SHP77 treated with DMSO at 0.1 percent for 48 hours (cell line): ENCODE results near the gene FOXO3B.
"Not testable (repeated sequence)": the region's sequence is repeated elsewhere in the genome, so short reads cannot be mapped to it uniquely, and the experiment has no call there.

Experiments
- DNase-seq: peaks from one replicate; lab custom pipeline; 2025; lab: John Stamatoyannopoulos, UW

The FOXO3B gene

DNA sequence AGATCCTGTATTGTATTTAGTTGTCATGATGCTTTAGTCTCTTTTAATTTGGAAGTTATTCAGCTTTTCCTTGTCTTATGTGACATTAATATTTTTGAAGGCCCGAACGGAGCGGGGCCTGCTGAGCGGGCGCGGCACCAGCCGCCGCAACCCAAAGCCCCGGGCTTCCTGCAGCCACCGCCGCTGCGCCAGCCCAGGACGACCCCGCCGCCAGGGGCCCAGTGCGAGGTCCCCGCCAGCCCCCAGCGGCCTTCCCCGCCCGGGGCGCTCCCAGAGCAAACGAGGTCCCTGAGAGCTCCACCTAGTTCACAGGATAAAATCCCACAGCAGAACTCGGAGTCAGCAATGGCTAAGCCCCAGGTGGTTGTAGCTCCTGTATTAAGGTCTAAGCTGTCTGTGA, 32.0 kb downstream of the FOXO3B start:
- not testable (repeated sequence) for DNase-seq

DNA sequence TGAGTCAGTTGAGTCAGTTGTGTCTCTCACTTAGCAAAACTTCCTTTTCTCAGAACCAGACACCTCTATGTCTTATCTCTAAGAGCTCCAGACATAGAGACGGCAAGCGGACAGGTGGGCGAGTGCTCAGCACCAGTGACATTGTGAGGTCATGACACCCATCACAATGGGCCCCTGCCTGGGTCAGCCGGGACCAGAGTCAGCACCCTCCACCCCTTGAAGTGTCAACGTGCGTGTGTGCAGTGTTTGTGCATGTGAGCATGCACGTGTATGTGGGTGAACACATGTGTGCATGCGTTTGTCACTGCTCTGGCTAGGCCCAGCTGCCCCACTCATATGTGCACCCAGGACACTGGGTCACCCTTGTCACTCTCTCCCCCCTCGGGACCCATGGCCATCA, 37.8 kb downstream of the FOXO3B start, which contains the start of gene TBC1D28:
TSS of gene TBC1D28 (minus strand) at position 101 of the 400 bp plus-strand sequence. CDS start 3,039 bp downstream, outside the sequence.
- DNase-seq, result not testable (repeated sequence)

DNA sequence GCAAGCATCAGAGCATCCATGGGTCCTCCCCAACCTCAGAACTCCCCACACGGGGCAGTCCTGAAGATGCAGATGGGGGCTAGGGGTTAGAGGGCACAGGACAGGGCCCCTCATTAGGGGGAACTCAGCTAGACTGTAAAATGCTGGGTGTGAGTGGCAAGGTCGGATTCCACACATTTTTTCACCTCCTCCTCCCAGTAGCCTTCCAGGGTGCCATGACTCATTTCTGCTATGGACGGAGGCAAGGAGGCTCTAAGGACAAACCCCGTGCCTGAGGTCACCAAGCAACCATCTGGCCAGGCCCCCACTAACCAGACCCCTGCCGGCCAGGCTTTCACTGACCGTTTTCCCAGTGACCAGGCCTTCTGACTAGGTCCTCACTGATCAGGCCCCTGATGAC, 39.0 kb downstream of the FOXO3B start:
- DNase-seq, result not testable (repeated sequence)

DNA sequence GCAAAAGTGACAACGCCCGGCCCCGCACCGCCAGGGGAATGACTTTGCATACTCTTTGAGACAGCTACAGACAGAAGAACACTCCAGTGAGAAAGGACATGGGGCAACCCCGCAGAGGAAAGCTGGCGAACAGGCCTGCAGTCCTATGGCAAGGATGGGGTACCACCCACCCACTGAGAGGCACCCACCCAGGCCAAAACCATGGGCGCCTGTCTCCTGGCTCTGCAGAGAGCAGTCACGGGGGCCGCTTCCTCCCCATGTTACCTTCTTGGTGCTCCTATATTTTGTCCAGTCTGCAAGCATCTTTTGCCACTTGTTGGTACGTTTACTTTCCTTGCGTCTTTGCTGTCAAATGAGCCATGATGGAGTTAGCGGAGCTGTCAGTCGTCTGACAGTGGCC, 43.8 kb downstream of the FOXO3B start:
- DNase-seq, result not testable (repeated sequence)

DNA sequence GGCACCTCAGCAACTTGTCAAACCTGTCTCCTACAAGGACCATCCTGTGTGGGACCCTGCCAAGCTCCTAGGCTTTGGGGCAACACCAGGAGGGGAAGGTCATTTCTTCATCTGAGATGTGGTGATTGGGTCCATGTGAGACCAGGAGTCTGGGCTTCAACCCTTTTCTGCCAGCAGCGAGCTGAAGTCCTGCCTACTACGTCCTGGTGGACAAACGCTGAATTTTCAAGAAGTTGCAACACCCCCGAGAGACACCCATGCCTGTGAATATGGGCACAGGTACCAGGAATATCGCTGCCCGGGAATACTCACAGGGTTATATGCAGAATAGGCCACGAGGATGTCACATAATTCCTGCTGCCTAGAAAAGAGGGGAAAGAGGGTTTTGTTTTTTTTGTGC, 45.9 kb downstream of the FOXO3B start:
- not testable (repeated sequence) for DNase-seq

DNA sequence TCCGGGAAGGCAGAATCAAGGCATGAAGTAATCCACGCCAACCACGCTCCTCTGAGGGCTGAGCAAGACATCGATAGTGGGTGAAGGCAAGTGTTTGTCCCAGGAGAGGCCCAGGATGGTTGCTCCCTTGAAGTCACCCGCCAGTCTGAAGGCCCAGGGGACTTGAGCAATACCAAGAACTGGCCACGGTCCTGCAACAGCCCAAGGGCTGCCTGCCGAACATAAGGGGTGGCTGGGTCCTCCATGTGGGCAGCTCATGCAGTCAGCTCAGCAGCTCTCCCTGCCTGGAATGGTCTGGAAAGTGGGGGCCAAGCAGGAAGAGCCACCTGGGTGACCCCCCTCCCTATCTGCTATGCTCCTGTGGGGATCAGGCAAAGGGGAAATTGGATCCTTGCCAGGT, 46.3 kb downstream of the FOXO3B start:
- not testable (repeated sequence) for DNase-seq

DNA sequence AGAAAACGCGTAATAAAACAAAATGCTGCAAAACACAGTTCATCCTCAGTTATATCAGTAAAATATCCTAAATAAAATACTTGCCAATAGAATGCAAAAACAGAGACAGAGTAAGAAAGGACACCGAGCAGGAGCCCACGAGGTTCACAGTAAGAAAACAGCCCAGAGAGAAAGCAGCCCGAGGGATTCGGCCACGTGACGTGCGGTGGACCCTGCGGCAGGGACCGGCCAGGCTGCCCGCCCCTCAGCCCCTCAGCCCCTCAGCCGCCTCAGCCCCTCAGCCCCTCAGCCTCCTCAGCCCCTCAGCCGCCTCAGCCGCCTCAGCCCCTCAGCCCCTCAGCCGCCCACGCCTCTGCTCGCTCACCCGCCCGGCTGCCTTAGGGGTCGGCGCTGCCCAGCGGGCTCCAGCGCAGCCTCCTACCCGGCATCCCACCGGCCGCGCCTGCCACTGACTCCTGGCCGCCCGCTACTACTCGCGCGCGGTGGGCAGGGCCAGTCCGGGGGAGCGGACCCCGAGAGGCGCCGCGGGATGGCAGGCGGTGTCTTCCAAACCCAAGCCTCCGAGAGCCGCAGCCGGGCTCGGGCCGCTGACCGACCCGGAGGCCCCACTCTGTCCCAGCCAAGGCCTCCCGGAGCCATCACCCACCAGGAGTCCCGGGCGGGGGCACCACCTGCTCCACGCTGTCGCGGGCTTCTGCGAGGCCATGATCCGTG, 47.4 kb downstream of the FOXO3B start:
- not testable (repeated sequence) for DNase-seq
